ENCODE data around the gene GRK2. TPM values are rescaled to one million over a fixed set of nuclear protein-coding genes. Genes with fewer than 3 reads are reported as not detected.

GRK2 gene
- total and polyA plus RNA-seq, 2 donors (not counting 1 experiment from before 2014, with no cell fraction given) = 20.1 to 28.9 TPM

DNA sequence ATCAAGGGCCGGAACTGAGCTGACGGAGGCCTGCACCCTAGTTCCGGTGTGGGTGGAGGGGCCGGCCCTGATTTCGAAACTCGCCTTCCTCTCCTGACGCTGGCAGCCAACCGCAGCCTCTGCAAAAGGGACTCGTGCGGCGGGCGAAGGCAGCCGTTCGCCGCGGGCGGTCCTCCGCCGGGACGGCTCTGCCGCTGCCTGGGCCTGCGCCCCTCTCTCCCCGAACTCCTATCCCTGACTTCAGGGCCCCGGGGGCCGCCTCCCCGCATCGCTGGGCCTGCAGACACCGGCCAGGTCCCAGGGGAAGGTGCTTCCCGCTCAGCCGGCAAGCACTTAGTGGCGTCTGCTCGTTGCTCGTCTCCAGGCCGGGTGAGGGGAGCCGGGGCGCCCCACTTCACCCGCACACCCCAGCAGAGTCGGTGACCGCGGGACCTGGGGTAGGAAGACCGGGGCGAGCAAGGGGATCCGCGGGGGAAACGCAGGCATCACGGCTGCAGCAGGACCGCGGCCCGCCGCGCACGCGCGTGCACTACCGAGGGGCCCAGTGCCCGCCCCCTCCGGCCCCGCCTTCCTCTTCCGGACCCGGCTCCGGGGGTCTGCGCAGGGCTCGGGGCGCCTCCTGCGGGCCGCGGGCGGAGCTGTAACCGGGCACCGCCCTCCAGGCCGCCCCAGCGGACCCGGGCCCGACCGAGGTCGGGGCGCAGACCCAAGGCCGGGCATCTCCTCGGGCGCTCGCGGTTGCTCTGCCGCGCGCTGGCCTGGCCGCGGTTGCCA is 22.4 kb downstream of the GRK2 start:
- peaks cover 15% of the 10 kb centered on the region for H3K79me2 ChIP-seq (ENCODE audit: control insufficient read depth, insufficient read depth, low read length)
- H3K36me3 ChIP-seq (ENCODE audit: control insufficient read depth, insufficient read depth, low read length) = peaks cover 33% of the 10 kb centered on the region
- DNase-seq (ENCODE audit: low read depth in 2 of 2) = peak; percentile 89
- peak overlapping the region; percentile 84 for H3K9ac ChIP-seq (ENCODE audit: insufficient read depth, low read length)
- peak overlapping the region; percentile 56 to 83 (median 74) for H3K4me3 ChIP-seq (replicated peaks in 1 of 4; ENCODE audit: control extremely low read depth in 1 of 4, insufficient read depth in 1 of 4, low read depth in 3 of 4, low read length in 4 of 4)
- H3K27me3 ChIP-seq (ENCODE audit: control insufficient read depth, insufficient read depth, low read length) = no peaks in the 10 kb centered on the region
- no peak for TF ChIP-seq EZH2 (IDR thresholded peaks at IDR 0.05; ENCODE audit: low read length, missing control alignments)
- TF ChIP-seq, protein P1, sequence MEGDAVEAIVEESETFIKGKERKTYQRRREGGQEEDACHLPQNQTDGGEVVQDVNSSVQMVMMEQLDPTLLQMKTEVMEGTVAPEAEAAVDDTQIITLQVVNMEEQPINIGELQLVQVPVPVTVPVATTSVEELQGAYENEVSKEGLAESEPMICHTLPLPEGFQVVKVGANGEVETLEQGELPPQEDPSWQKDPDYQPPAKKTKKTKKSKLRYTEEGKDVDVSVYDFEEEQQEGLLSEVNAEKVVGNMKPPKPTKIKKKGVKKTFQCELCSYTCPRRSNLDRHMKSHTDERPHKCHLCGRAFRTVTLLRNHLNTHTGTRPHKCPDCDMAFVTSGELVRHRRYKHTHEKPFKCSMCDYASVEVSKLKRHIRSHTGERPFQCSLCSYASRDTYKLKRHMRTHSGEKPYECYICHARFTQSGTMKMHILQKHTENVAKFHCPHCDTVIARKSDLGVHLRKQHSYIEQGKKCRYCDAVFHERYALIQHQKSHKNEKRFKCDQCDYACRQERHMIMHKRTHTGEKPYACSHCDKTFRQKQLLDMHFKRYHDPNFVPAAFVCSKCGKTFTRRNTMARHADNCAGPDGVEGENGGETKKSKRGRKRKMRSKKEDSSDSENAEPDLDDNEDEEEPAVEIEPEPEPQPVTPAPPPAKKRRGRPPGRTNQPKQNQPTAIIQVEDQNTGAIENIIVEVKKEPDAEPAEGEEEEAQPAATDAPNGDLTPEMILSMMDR (conservative IDR thresholded peaks at IDR 0.05 in 1 of 2, IDR thresholded peaks at IDR 0.05 in 1 of 2; ENCODE audit: low read depth in 1 of 2, low read length in 2 of 2) = peak; percentile 21 to 22
- peaks cover 20% of the 10 kb centered on the region for H3K4me1 ChIP-seq (ENCODE audit: control insufficient read depth, extremely low read depth, insufficient read depth, low read length)
- H2AFZ ChIP-seq (ENCODE audit: low read length) = no peak overlapping the region
- peak overlapping the region; percentile 83 for H3K4me2 ChIP-seq (ENCODE audit: extremely low read depth, insufficient read depth, low read length)
- peak overlapping the region; percentile 97 for H3K27ac ChIP-seq (ENCODE audit: insufficient read depth, low read length)
- H4K20me1 ChIP-seq (ENCODE audit: control insufficient read depth, extremely low read depth, insufficient read depth, low read length) = no peaks in the 10 kb centered on the region
- no peaks in the 10 kb centered on the region for H3K9me3 ChIP-seq (ENCODE audit: control insufficient read depth, insufficient read depth, low read depth, low read length)

DNA sequence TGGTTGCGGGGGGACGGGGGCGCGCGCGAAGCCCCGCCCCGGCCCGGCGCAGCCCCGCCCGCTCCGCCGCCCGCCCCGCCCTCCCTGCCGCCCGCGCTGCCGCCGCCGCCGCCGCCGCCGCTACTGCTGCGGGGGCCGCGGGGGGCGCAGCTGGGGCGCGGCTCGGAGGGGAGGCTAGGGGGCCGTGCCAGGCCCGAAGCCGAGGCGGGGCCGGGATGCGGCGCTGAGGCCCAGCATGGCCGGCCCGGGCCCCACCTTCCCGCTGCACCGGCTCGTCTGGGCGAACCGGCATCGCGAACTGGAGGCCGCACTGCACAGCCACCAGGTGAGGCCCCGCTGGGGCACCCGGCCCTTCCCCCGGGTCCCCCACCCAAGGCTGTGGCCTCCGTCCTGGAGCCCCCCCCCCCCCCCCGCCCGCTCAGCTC is 23.0 kb downstream of the GRK2 start, which contains the start of gene ANKRD13D:
Gene ANKRD13D, plus strand, starts transcription at position 78 of the 425 bp plus-strand sequence. Its CDS starts 158 bp downstream, at position 236.
- no peaks in the 10 kb centered on the region for H4K20me1 ChIP-seq (ENCODE audit: control insufficient read depth, extremely low read depth, insufficient read depth, low read length)
- H3K4me2 ChIP-seq (ENCODE audit: extremely low read depth, insufficient read depth, low read length) = peak within 1 kb of the TSS; percentile 95
- no peaks in the 10 kb centered on the region for H3K9me3 ChIP-seq (ENCODE audit: control insufficient read depth, insufficient read depth, low read depth, low read length)
- H3K79me2 ChIP-seq (ENCODE audit: control insufficient read depth, insufficient read depth, low read length) = peaks cover 18% of the 10 kb centered on the region
- no peak for DNase-seq (ENCODE audit: low read depth in 2 of 2)
- peak within 1 kb of the TSS; percentile 77 for H2AFZ ChIP-seq (ENCODE audit: low read length)
- no peak for TF ChIP-seq EZH2 (IDR thresholded peaks at IDR 0.05; ENCODE audit: low read length, missing control alignments)
- TF ChIP-seq, protein P1 (conservative IDR thresholded peaks at IDR 0.05 in 1 of 2, IDR thresholded peaks at IDR 0.05 in 1 of 2; ENCODE audit: low read depth in 1 of 2, low read length in 2 of 2) = no peak
- H3K9ac ChIP-seq (ENCODE audit: insufficient read depth, low read length) = peak within 1 kb of the TSS; percentile 84
- H3K4me3 ChIP-seq (replicated peaks in 1 of 4; ENCODE audit: control extremely low read depth in 1 of 4, insufficient read depth in 1 of 4, low read depth in 3 of 4, low read length in 4 of 4) = peak within 1 kb of the TSS; percentile 72 to 83 (median 76)
- peaks cover 20% of the 10 kb centered on the region for H3K4me1 ChIP-seq (ENCODE audit: control insufficient read depth, extremely low read depth, insufficient read depth, low read length)
- peaks cover 29% of the 10 kb centered on the region for H3K36me3 ChIP-seq (ENCODE audit: control insufficient read depth, insufficient read depth, low read length)
- peak within 1 kb of the TSS; percentile 97 for H3K27ac ChIP-seq (ENCODE audit: insufficient read depth, low read length)
- no peaks in the 10 kb centered on the region for H3K27me3 ChIP-seq (ENCODE audit: control insufficient read depth, insufficient read depth, low read length)

DNA sequence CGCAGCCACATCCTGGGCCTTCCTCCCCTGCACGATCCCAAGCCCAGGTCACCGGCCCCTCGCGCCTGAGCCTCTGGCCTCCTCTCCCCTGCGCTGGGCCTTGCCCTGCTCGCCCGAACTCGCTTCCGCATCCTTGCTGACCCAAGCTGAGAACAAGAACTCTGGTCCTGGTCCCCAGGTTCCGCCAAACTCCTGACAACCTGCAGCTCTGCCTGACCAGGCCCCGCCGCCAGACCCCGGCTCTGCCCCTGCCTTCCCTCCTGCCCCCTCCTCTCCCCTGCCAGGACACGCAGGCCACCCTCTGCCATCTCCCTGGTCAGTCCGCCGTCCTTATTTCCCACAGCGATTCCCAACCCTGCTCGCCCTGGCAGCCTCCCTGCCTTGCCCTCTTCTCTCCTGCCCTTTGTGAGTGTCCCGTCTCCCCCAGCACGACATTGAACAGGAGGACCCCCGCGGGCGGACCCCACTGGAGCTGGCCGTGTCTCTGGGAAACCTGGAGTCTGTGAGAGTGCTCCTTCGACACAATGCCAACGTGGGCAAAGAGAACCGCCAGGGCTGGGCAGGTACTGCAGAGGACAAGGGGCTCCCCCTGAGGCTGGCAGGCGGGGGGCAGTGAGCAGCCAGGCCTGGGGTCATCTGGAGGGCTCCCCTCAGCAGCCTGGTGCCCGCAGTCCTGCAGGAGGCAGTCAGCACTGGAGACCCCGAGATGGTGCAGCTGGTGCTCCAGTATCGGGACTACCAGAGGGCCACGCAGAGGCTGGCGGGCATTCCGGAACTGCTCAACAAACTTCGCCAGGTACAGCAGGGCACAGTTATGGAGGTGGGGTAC is 23.6 kb downstream of the GRK2 start:
- Histone ChIP-seq H2AFZ (ENCODE audit: low read length) (no peak overlapping the region), H3K79me2 (ENCODE audit: control insufficient read depth, insufficient read depth, low read length) (peaks cover 18% of the 10 kb centered on the region)

More for the DNA sequence above, 23.6 kb downstream of the GRK2 start:
- H3K4me3 ChIP-seq (replicated peaks in 1 of 4; ENCODE audit: control extremely low read depth in 1 of 4, insufficient read depth in 1 of 4, low read depth in 3 of 4, low read length in 4 of 4) = peak overlapping the region; percentile 72 to 83 (median 73)
- peak overlapping the region; percentile 66 for H3K9ac ChIP-seq (ENCODE audit: insufficient read depth, low read length)
- peak overlapping the region; percentile 69 for H3K27ac ChIP-seq (ENCODE audit: insufficient read depth, low read length)
- H3K9me3 ChIP-seq (ENCODE audit: control insufficient read depth, insufficient read depth, low read depth, low read length) = no peaks in the 10 kb centered on the region
- no peak for TF ChIP-seq EZH2 (IDR thresholded peaks at IDR 0.05; ENCODE audit: low read length, missing control alignments)
- TF ChIP-seq, protein P1 (conservative IDR thresholded peaks at IDR 0.05 in 1 of 2, IDR thresholded peaks at IDR 0.05 in 1 of 2; ENCODE audit: low read depth in 1 of 2, low read length in 2 of 2) = no peak
- peak overlapping the region; percentile 95 for H3K4me2 ChIP-seq (ENCODE audit: extremely low read depth, insufficient read depth, low read length)
- H4K20me1 ChIP-seq (ENCODE audit: control insufficient read depth, extremely low read depth, insufficient read depth, low read length) = no peaks in the 10 kb centered on the region
- no peaks in the 10 kb centered on the region for H3K27me3 ChIP-seq (ENCODE audit: control insufficient read depth, insufficient read depth, low read length)
- peaks cover 29% of the 10 kb centered on the region for H3K36me3 ChIP-seq (ENCODE audit: control insufficient read depth, insufficient read depth, low read length)
- H3K4me1 ChIP-seq (ENCODE audit: control insufficient read depth, extremely low read depth, insufficient read depth, low read length) = peaks cover 20% of the 10 kb centered on the region
- DNase-seq (ENCODE audit: low read depth in 2 of 2) = no peak
